ENCODE data around the gene GBE1.

The GBE1 gene

GRCh38 chr3:81440661-81441060 is 320.8 kb downstream of the GBE1 start:
- no peak overlapping the region for H3K4me3 ChIP-seq (replicated peaks in 1 of 2; ENCODE audit: low read depth in 2 of 2, low read length in 2 of 2)
- TF ChIP-seq CTCF (IDR thresholded peaks at IDR 0.05; ENCODE audit: low read depth, low read length): no peak
- no peak for DNase-seq (ENCODE audit: low read depth in 2 of 2)
